Adrenal gland (tissue), 19 donors: ENCODE results near the gene SORBS2. TPM values are rescaled to one million over a fixed set of nuclear protein-coding genes. Genes with fewer than 3 reads are reported as not detected.
A peak's percentile ranks its signal among the peaks of the same experiment; 100 is the strongest.
"Not testable (repeated sequence)": the region's sequence is repeated elsewhere in the genome, so short reads cannot be mapped to it uniquely, and the experiment has no call there.

ENCODE experiments used
- DNase-seq, 7 donors: peaks; one replicate each; pipeline ENCODE4 v3.0.0-alpha.2; 2019 to 2020
- H3K27ac ChIP-seq, 5 donors: fragments of 200-600 bp; sonication (generic) in 4 of 5; 1 replicate in 3 of 5; 2 replicates in 2 of 5; pipeline versions ENCODE4 v1.5.1 to v1.8.0; 2016 to 2020; ENCODE audit warnings: mild to moderate bottlenecking in 1 of 5
- H3K27me3 ChIP-seq: fragments of 200-600 bp; 2 replicates; pipeline ENCODE4 v1.8.0; 2021
- H3K36me3 ChIP-seq, 2 donors: fragments of 200-600 bp; replicated peaks in 1 of 2; 1 replicate in 1 of 2; 2 replicates in 1 of 2; pipeline versions ENCODE4 v1.5.1 to v1.8.0; 2018 to 2022
- H3K4me1 ChIP-seq, 2 donors: fragments of 200-600 bp; replicated peaks in 1 of 2; 1 replicate in 1 of 2; 2 replicates in 1 of 2; pipeline versions ENCODE4 v1.5.1 to v1.8.0; 2018 to 2021
- H3K4me3 ChIP-seq, 4 donors: fragments of 200-600 bp; sonication (generic) in 3 of 4; one replicate each; pipeline ENCODE4 v1.5.1; 2016 to 2018
- H3K9me3 ChIP-seq, 3 donors: fragments of 200-600 bp; sonication (generic) in 1 of 3; replicated peaks in 1 of 3; 1 replicate in 2 of 3; 2 replicates in 1 of 3; pipeline versions ENCODE4 v1.5.1 to v1.8.0; 2016 to 2021
- CTCF ChIP-seq, 6 experiments: fragments of 450-650 bp in 4 of 6; fragments of 200-600 bp in 2 of 6; sonication (generic) in 1 of 6; IDR thresholded peaks; 1 replicate in 5 of 6; 2 replicates in 1 of 6; pipeline versions ENCODE4 v1.5.1 to v1.8.0; 2016 to 2021; ENCODE audit warnings: antibody characterized with exemption in 6 of 6, mild to moderate bottlenecking in 2 of 6, moderate library complexity in 1 of 6
- POLR2A ChIP-seq, 2 donors: fragments of 450-650 bp; IDR thresholded peaks; one replicate each; pipeline ENCODE4 v1.6.1; 2017; ENCODE audit warnings: antibody characterized with exemption in 2 of 2, mild to moderate bottlenecking in 2 of 2, moderate library complexity in 1 of 2
- WGBS, 4 donors: extraction: QIAGEN DNeasy Blood & Tissue Kit in 2 of 4; methylation state at CpG; one replicate each; pipeline versions ENCODE4 v1.1.5 to v1.1.7; 2013 to 2017; 5-methylcytosine and 5-hydroxymethylcytosine counted together
- intact Hi-C, 2 donors: fragments of 100-400 bp; cut with DNase I; formaldehyde crosslinking; loops; one replicate each; pipeline versions ENCODE4 v1.14.1 to v1.15.0; 2022 to 2023
- long read RNA-seq, 10 donors: library from polyadenylated mRNA in 3 of 10; unstranded in 2 of 10; stranded (forward) in 1 of 10; transcript quantifications; one replicate each; pipeline ENCODE4 v2.0.0 and lab custom pipeline, GENCODE V29; 2021 to 2026
- polyA plus RNA-seq, 3 donors: library from polyadenylated mRNA; stranded (reverse); fragments of 200-250 nt in 2 of 3; fragments of 350-450 nt in 1 of 3; fragmentation: Illumina TruSeq in 1 of 3; extraction: RNeasy Lipid Tissue Mini Kit (QIAGEN cat#74804) in 1 of 3; gene quantifications; one replicate each; pipeline ENCODE4 v1.2.3, GENCODE V29; 2013 to 2014
- total RNA-seq, 9 donors: library from RNA; depleted of rRNA in 4 of 9; stranded (reverse); fragments of >200 nt in 4 of 9; fragments of 120-200 nt in 1 of 9; fragmentation: NEBNext Ultra II Directional in 1 of 9; extraction: Animal tissue kit (Norgen Biotek cat#: 25700) in 1 of 9; gene quantifications; one replicate each; pipeline versions ENCODE4 v1.1.0 to v1.2.4, GENCODE V29; 2013 to 2023
- donor health status: healthy with polysubstance abuse.
- donor health status: Bipolar disorder and iron deficiency.
- donor health status: DM: yes; HTN: yes; CAD: no.
- donor health status: DM: no; HTN: no; CAD: no.
- donor health status: DM: no; HTN: no; CAD: no.
- donor health status: DM: yes; HTN: yes; CAD: no.

The SORBS2 gene
- total RNA-seq = 100 to 1,000 TPM; 126 to 875 (median 651) TPM
- 100 to 1,000 TPM; 129 to 542 (median 186) TPM for polyA plus RNA-seq
- long read RNA-seq, donor 1, transcript SORBS2-251 (2 exons, 420 nt) = major isoform, 5 of 16 reads
- long read RNA-seq, donor 1, partial matches to known transcripts = 5 of 16 reads
- long read RNA-seq, donor 1, other reads (novel, unspliced or antisense) = 0 of 16 reads
- long read RNA-seq, donor 2, transcript SORBS2-251 (2 exons, 420 nt) = major isoform, 7 of 13 reads
- long read RNA-seq, donor 2, partial matches to known transcripts = 0 of 13 reads
- long read RNA-seq, donor 2, other reads (novel, unspliced or antisense) = 0 of 13 reads
- long read RNA-seq, donor 3, full-length matches to known transcripts = 17 of 17 reads
- long read RNA-seq, donor 3, partial matches to known transcripts = 0 of 17 reads
- long read RNA-seq, donor 3, other reads (novel, unspliced or antisense) = 0 of 17 reads
- long read RNA-seq, donor 4, full-length matches to known transcripts = 134 of 416 reads
- long read RNA-seq, donor 4, partial matches to known transcripts = 100 of 416 reads
- long read RNA-seq, donor 4, other reads (novel, unspliced or antisense) = 182 of 416 reads
- long read RNA-seq, donor 5, transcript SORBS2-245 (5 exons, 1,031 nt) = major isoform, 14 of 635 reads
- long read RNA-seq, donor 5, transcript SORBS2-260 (6 exons, 780 nt) = minor isoform, 11 of 635 reads
- long read RNA-seq, donor 5, transcript SORBS2-251 (2 exons, 420 nt) = major isoform, 14 of 635 reads
- long read RNA-seq, donor 5, transcript SORBS2-253 (4 exons, 658 nt) = minor isoform, 11 of 635 reads
- long read RNA-seq, donor 5, partial matches to known transcripts = 140 of 635 reads
- long read RNA-seq, donor 5, other reads (novel, unspliced or antisense) = 434 of 635 reads
- long read RNA-seq, donor 6, transcript SORBS2-245 (5 exons, 1,031 nt) = minor isoform, 8 of 218 reads
- long read RNA-seq, donor 6, transcript SORBS2-253 (4 exons, 658 nt) = minor isoform, 6 of 218 reads
- long read RNA-seq, donor 6, transcript SORBS2-260 (6 exons, 780 nt) = minor isoform, 14 of 218 reads
- long read RNA-seq, donor 6, transcript SORBS2-248 (5 exons, 571 nt) = major isoform, 24 of 218 reads
- long read RNA-seq, donor 6, partial matches to known transcripts = 38 of 218 reads
- long read RNA-seq, donor 6, other reads (novel, unspliced or antisense) = 122 of 218 reads
- long read RNA-seq, donor 7, transcript SORBS2-251 (2 exons, 420 nt) = major isoform, 5 of 8 reads
- long read RNA-seq, donor 7, partial matches to known transcripts = 0 of 8 reads
- long read RNA-seq, donor 7, other reads (novel, unspliced or antisense) = 0 of 8 reads
- long read RNA-seq, donor 8, transcript SORBS2-251 (2 exons, 420 nt) = major isoform, 6 of 11 reads
- long read RNA-seq, donor 8, partial matches to known transcripts = 0 of 11 reads
- long read RNA-seq, donor 8, other reads (novel, unspliced or antisense) = 0 of 11 reads
- long read RNA-seq, donor 9, partial matches to known transcripts = 0 of 15 reads
- long read RNA-seq, donor 9, other reads (novel, unspliced or antisense) = 0 of 15 reads
- long read RNA-seq, donor 10, partial matches to known transcripts = 0 of 2 reads
- long read RNA-seq, donor 10, other reads (novel, unspliced or antisense) = 0 of 2 reads

- peaks cover 0 to 8% of the 10 kb centered on the region in 2 donors for H3K4me1 ChIP-seq
- TF ChIP-seq CTCF (IDR thresholded peaks at IDR 0.05) (no peak), POLR2A (IDR thresholded peaks at IDR 0.05) (peak in 1 of 2 donors; percentile 43)
- H3K9me3 ChIP-seq = no peaks in the 10 kb centered on the region
- intact Hi-C loops = no loop called here
- H3K27me3 ChIP-seq = no peaks in the 10 kb centered on the region
- peak in 5 of 7 donors; percentile 40 to 80 (median 50) for DNase-seq
- H3K27ac ChIP-seq = peak within 1 kb of the TSS in 2 of 5 donors; percentile 52 to 73
- peak within 1 kb of the TSS in 1 of 4 donors; percentile 36 for H3K4me3 ChIP-seq
- no peaks in the 10 kb centered on the region for H3K36me3 ChIP-seq
- WGBS, 4 donors = 42 to 61% (median 56%) methylated on average over 11 to 20 of the region's 20 CpGs
Measured at GRCh38 chr4:185811509-185812364, at the start of gene SORBS2. Gene SORBS2 (minus strand): TSS chr4:185812194. CDS start chr4:185690571, 121,623 bp downstream.

- intact Hi-C loops = no loop called here
- Histone ChIP-seq H3K4me3 (no peak overlapping the region), H3K27ac (no peak overlapping the region), H3K27me3 (no peaks in the 10 kb centered on the region), H3K4me1 (no peaks in the 10 kb centered on the region), H3K9me3 (no peaks in the 10 kb centered on the region), H3K36me3 (no peaks in the 10 kb centered on the region)
- no peak for TF ChIP-seq POLR2A (IDR thresholded peaks at IDR 0.05)
- TF ChIP-seq CTCF (IDR thresholded peaks at IDR 0.05) = no peak
- DNase-seq = no peak
- WGBS, 4 donors = 46 to 51% (median 50%) methylated on average over 7 of the region's 7 CpGs
Measured at GRCh38 chr4:185859111-185859510, 47.1 kb upstream of the SORBS2 start.

- H3K9me3 ChIP-seq, H3K4me1 ChIP-seq, H3K36me3 ChIP-seq, intact Hi-C loops, DNase-seq, H3K27ac ChIP-seq, H3K4me3 ChIP-seq, H3K27me3 ChIP-seq: not testable (repeated sequence)
- WGBS, 4 donors = 65 to 73% (median 70%) methylated on average over 4 of the region's 4 CpGs
Measured at GRCh38 chr4:185857561-185857960, 45.6 kb upstream of the SORBS2 start.
